Endothelial cell of umbilical vein (primary cell): ENCODE data around the gene STARD5. TPM values are rescaled to one million over a fixed set of nuclear protein-coding genes. Genes with fewer than 3 reads are reported as not detected.

Source experiments
- BruUV-seq: library from RNA; stranded (reverse); fragments of 400-500 nt; replicated peaks from 2 replicates; lab custom pipeline; 2021; lab: Mats Ljungman, UMichigan
- CTCF ChIA-PET: fragments of 300-600, 350-600 bp; sonication (Branson Sonifier 250); formaldehyde crosslinking; loops from one replicate; lab custom pipeline; 2021; ENCODE audit warnings: antibody characterized with exemption, inconsistent platforms; lab: Charles Lee
- POLR2A ChIA-PET: fragments of 300-600, 350-600 bp; sonication (Branson Sonifier 250); formaldehyde crosslinking; loops from one replicate; lab custom pipeline; 2021; ENCODE audit warnings: antibody characterized with exemption, inconsistent platforms; lab: Charles Lee
- DNase-seq: peaks from one replicate; pipeline ENCODE4 v3.0.0-alpha.2; 2011; ENCODE audit warnings: low read depth, low spot score
- FAIRE-seq: peaks from 2 replicates; lab custom pipeline; 2011; peaks lifted over from hg19 to GRCh38; lab: Jason Lieb, UNC
- H2AFZ ChIP-seq: 2 replicates; pipeline ENCODE4 v1.6.0; 2012; ENCODE audit warnings: low read depth, low read length, control low read depth, inconsistent platforms
- H3K27ac ChIP-seq: 2 replicates; pipeline ENCODE4 v1.5.1; 2011; ENCODE audit warnings: low read depth, mild to moderate bottlenecking, control low read depth, low read length, moderate library complexity; ENCODE audit not compliant: insufficient read depth
- H3K27me3 ChIP-seq, 2 experiments: 2 replicates each; pipeline versions ENCODE4 v1.6.0 to v1.6.1; 2011; ENCODE audit warnings: low read length in 2 of 2, mixed read lengths in 1 of 2; ENCODE audit not compliant: control insufficient read depth in 2 of 2, insufficient read depth in 2 of 2
- H3K36me3 ChIP-seq, 2 experiments: 2 replicates in 1 of 2; 3 replicates in 1 of 2; pipeline ENCODE4 v1.5.1; 2011; ENCODE audit warnings: low read length in 2 of 2, mild to moderate bottlenecking in 1 of 2, moderate library complexity in 1 of 2; ENCODE audit not compliant: control insufficient read depth in 2 of 2, insufficient read depth in 2 of 2; ENCODE audit errors: extremely low read depth in 1 of 2
- H3K4me1 ChIP-seq: 3 replicates; pipeline ENCODE4 v1.5.1; 2011; ENCODE audit warnings: mild to moderate bottlenecking, low read length; ENCODE audit not compliant: control insufficient read depth, insufficient read depth; ENCODE audit errors: extremely low read depth
- H3K4me2 ChIP-seq: 2 replicates; pipeline ENCODE4 v1.6.1; 2011; ENCODE audit warnings: low read length, control low read depth, mixed read lengths; ENCODE audit not compliant: insufficient read depth
- H3K4me3 ChIP-seq, 3 experiments: fragments of 200-600 bp in 1 of 3; sonication (generic), shearing (Covaris generic) in 1 of 3; replicated peaks in 1 of 3; 2 replicates each; pipeline ENCODE4 v1.5.1; 2011 to 2016; ENCODE audit warnings: control low read depth in 3 of 3, low read length in 3 of 3, mild to moderate bottlenecking in 2 of 3, inconsistent platforms in 1 of 3, low read depth in 1 of 3, moderate library complexity in 1 of 3; ENCODE audit not compliant: insufficient read depth in 1 of 3
- H3K79me2 ChIP-seq: 2 replicates; pipeline ENCODE4 v1.6.0; 2012; ENCODE audit warnings: low read length, inconsistent platforms; ENCODE audit not compliant: control insufficient read depth, insufficient read depth
- H3K9ac ChIP-seq: replicated peaks from 2 replicates; pipeline ENCODE3; 2011; ENCODE audit warnings: low read length, control low read depth; ENCODE audit not compliant: insufficient read depth; ENCODE audit errors: extremely low read depth
- H3K9me1 ChIP-seq: replicated peaks from 3 replicates; pipeline ENCODE4 v1.6.0; 2011; ENCODE audit warnings: mild to moderate bottlenecking, low read length; ENCODE audit not compliant: control insufficient read depth, insufficient read depth; ENCODE audit errors: extremely low read depth
- H3K9me3 ChIP-seq: replicated peaks from 2 replicates; pipeline ENCODE4 v1.5.1; 2012; ENCODE audit warnings: low read length, inconsistent platforms; ENCODE audit not compliant: control insufficient read depth, insufficient read depth
- H4K20me1 ChIP-seq: replicated peaks from 2 replicates; pipeline ENCODE3; 2011; ENCODE audit warnings: mild to moderate bottlenecking, low read length; ENCODE audit not compliant: control insufficient read depth, insufficient read depth; ENCODE audit errors: extremely low read depth
- CTCF ChIP-seq, 2 donors: IDR thresholded peaks; 1 replicate in 1 of 2; 2 replicates in 1 of 2; pipeline ENCODE4 v1.5.1; 2011; ENCODE audit warnings: low read length in 2 of 2, mild to moderate bottlenecking in 2 of 2, moderate library complexity in 2 of 2, control low read depth in 1 of 2, inconsistent platforms in 1 of 2, low read depth in 1 of 2; ENCODE audit not compliant: insufficient read depth in 1 of 2; ENCODE audit errors: extremely low read depth in 1 of 2
- EZH2 ChIP-seq: IDR thresholded peaks from 2 replicates; pipeline ENCODE4 v1.6.1; 2012; ENCODE audit warnings: borderline replicate concordance, low read depth, mild to moderate bottlenecking, moderate library complexity, low read length, inconsistent platforms; ENCODE audit not compliant: severe bottlenecking
- FOS ChIP-seq: IDR thresholded peaks from 2 replicates; pipeline ENCODE4 v1.6.1; 2011; ENCODE audit warnings: mild to moderate bottlenecking, low read length, moderate library complexity, borderline replicate concordance; ENCODE audit not compliant: insufficient read depth
- GATA2 ChIP-seq: IDR thresholded peaks from 2 replicates; pipeline ENCODE4 v1.7.0; 2011; ENCODE audit warnings: low read depth, mild to moderate bottlenecking, moderate library complexity, mixed read lengths, low read length; ENCODE audit not compliant: insufficient read length, insufficient read depth
- JUN ChIP-seq: IDR thresholded peaks from 2 replicates; pipeline ENCODE4 v1.6.1; 2011; ENCODE audit warnings: borderline replicate concordance, low read depth; ENCODE audit not compliant: insufficient read length, insufficient read depth
- MAX ChIP-seq: IDR thresholded peaks from 2 replicates; pipeline ENCODE4 v1.6.1; 2011; ENCODE audit not compliant: insufficient read depth, insufficient read length
- MYC ChIP-seq: IDR thresholded peaks from one replicate; pipeline ENCODE4 v1.6.1; 2011; ENCODE audit warnings: mild to moderate bottlenecking, low read depth, low read length
- POLR2A ChIP-seq: IDR thresholded peaks from 2 replicates; pipeline ENCODE4 v1.6.1; 2012; ENCODE audit warnings: low read depth, mild to moderate bottlenecking, control low read depth, low read length
- POLR2AphosphoS5 ChIP-seq: IDR thresholded peaks from 2 replicates; pipeline ENCODE4 v1.6.1; 2012; ENCODE audit warnings: low read depth, mild to moderate bottlenecking, control low read depth, low read length, moderate library complexity; ENCODE audit not compliant: insufficient read depth
- dilution Hi-C: fragments of 300-500 bp; cut with MboI; formaldehyde crosslinking; loops from one replicate; pipeline ENCODE4 v1.15.0; 2019; ENCODE audit warnings: low sequenced_read_pairs; ENCODE audit not compliant: extremely low pct_ligation_motif_present
- intact Hi-C: fragments of 100-400 bp; cut with micrococcal nuclease; formaldehyde crosslinking; loops from one replicate; pipeline ENCODE4 v1.10.0; 2022
- polyA plus RNA-seq, 4 experiments: library from polyadenylated mRNA; depleted of rRNA in 3 of 4; stranded (reverse) in 3 of 4; unstranded in 1 of 4; fragments of >200 nt; gene quantifications; 2 replicates each; pipeline versions ENCODE4 v1.2.1 to v1.2.3, GENCODE V29; 2011 to 2012; ENCODE audit warnings: missing spikeins in 1 of 4
- total RNA-seq: library from RNA; stranded (reverse); gene quantifications from 2 replicates; pipeline ENCODE4 v1.2.3, GENCODE V29; 2021

The STARD5 gene
- total and polyA plus RNA-seq, 2 donors (not counting 3 experiments of a cell fraction or from before 2014, with no cell fraction given), result 2.2 to 3.0 TPM

GRCh38 chr15:81361891-81362290 is 38.0 kb upstream of the STARD5 start:
- H3K9me1 ChIP-seq, result no peaks in the 10 kb centered on the region
- FAIRE-seq, result no peak
- H3K9me3 ChIP-seq, result no peaks in the 10 kb centered on the region
- DNase-seq, result no peak
- ChIA-PET POLR2A (no interaction called here), CTCF (no interaction called here)
- no peaks in the 10 kb centered on the region for H4K20me1 ChIP-seq
- H3K4me1 ChIP-seq, result no peaks in the 10 kb centered on the region
- H3K79me2 ChIP-seq, result no peaks in the 10 kb centered on the region
- H3K4me3 ChIP-seq, result no peak overlapping the region
- BruUV-seq, result no TSS peak
- dilution Hi-C loops (no loop called here), intact Hi-C loops (no loop called here)
- H3K9ac ChIP-seq, result no peak overlapping the region
- peaks cover 0 to 2% of the 10 kb centered on the region in 2 experiments for H3K27me3 ChIP-seq
- H3K27ac ChIP-seq, result no peak overlapping the region
- H3K4me2 ChIP-seq, result no peak overlapping the region
- no peak overlapping the region for H2AFZ ChIP-seq
- TF ChIP-seq POLR2A, result no peak
- no peak for TF ChIP-seq EZH2
- TF ChIP-seq POLR2AphosphoS5, result no peak
- no peak for TF ChIP-seq JUN
- no peak for TF ChIP-seq MAX
- no peak for TF ChIP-seq GATA2
- TF ChIP-seq CTCF (IDR thresholded peaks at IDR 0.05; ENCODE audit: extremely low read depth in 1 of 2, insufficient read depth in 1 of 2, low read depth in 1 of 2, low read length in 2 of 2), result no peak
- no peak for TF ChIP-seq FOS
- no peak for TF ChIP-seq MYC
- no peaks in the 10 kb centered on the region for H3K36me3 ChIP-seq
